Right hindlimb (tissue), 1 donor: ENCODE measurements around the gene TAGAP.
"Not testable (repeated sequence)": the region's sequence is repeated elsewhere in the genome, so short reads cannot be mapped to it uniquely, and the experiment has no call there.

Experiments
- DNase-seq: peaks from one replicate; pipeline ENCODE4 v3.0.0-alpha.2; 2018

TAGAP gene

DNA sequence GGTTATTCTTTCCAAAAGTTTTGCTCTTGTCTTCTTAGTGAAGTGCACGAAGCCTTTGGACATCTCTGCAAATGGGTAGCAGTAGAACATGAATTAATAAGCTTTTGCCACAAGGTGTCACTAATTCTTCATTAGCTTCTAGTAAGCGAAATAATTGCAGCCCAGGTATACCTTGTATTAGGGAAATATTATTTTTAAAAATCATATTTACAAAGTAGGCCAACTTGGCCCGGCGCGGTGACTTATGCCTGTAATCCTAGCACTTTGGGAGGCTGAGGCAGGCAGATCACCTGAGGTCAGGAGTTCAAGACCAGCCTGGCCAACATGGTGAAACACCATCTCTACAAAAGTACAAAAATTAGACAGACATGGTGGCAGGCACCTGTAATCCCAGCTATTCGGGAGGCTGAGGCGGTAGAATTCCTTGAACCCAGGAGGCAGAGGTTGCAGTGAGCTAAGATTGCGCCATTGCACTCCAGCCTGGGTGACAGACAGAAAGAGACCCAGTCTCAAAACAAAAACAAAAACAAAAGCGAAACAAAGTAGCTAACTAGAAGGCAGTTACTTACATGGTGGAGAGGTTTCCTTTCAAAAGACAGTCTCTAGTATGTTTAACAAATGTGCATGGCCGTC is 36.0 kb downstream of the TAGAP start:
- no peak for DNase-seq

DNA sequence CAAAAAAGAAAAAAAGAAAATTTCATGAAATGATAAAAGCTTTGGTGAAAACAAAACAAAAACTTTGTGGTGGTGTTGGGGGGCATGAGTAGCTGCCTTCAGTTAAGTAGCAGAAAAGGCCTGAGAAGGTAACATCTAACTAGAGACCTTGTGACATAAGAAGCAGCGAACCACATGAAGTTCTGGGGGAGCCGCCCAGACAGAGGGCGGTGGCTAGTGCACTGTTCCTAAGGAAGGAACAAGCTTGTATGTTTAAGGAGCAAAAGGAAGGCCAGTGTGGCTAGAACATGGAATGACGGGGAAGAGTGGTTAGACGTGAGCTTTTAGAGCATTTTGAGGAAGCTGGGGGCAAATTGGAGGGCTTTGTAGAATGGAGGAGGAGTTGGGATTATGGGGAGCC is 37.3 kb downstream of the TAGAP start:
- DNase-seq = no peak

DNA sequence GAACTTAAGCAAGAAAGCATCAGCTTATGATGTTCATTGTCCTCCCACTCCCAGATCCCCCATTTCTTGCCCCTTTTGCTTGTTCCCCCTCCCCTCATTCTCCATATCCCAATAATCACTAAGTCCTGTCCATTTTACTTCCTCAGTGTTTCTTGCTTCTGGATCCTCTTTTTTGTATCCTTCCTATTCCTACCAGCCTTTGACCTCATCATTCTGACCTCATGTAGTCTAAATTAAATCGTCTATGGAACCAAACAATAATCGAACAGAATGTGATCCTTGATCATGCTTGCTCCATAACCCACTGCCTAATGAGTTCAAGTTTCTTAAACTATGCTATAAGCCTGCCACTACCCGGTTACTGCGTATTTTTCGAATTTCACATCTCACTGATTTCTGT is 39.4 kb downstream of the TAGAP start:
- DNase-seq = no peak

DNA sequence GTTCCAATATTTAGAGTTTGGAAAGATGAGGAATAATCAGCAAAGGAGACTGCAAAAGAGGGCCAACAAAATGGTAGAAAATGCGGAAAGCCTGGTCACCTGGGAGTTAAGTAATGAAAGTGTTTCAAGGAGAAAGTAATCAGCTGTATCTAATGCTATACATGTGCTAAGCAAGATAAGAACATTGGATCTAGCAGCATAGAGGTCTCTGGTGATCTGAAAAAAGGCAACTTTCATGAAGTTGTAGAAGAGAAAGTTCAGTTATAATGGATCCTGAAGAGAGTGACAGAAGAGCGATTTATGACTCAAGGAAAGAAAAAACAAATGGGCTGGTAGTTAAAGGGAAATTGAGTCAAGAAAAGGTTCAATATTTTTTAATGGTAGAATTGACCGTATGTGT is 40.2 kb downstream of the TAGAP start:
- no peak for DNase-seq

DNA sequence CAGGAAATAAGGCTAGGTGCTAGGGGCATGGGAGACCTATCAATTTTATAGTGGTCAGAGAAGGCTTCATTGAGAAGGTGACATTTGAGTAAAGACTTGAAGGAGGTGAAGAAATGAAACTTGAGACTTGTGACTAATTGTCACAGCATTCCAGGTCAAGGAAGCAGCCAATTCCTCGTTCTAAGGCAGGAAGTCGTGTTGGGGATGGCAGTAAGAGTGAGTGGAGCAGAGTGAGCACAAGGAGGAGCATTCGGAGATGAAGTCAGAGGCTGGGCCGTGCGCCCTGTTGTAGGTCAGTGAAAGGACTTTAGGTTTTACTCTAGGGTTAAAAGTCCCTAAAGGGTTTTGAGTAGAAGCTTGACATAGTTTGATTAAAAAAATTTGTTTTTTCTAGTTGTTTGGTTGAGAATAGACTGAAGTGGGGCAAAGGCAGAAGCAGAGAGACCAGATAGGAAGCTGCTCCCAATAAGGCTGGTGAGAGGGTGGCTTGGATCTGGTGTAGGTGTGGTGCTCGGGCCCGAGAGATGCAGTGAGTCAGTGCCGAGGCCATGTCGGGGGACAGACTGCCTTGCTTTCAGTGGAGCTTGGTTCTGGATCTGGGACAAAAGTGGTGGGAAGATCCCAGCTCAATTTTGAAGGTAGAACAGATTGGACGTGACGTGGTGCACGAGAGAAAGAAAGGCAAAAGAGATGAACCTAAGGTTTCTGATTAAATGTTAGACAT is 42.2 kb downstream of the TAGAP start:
- no peak for DNase-seq

DNA sequence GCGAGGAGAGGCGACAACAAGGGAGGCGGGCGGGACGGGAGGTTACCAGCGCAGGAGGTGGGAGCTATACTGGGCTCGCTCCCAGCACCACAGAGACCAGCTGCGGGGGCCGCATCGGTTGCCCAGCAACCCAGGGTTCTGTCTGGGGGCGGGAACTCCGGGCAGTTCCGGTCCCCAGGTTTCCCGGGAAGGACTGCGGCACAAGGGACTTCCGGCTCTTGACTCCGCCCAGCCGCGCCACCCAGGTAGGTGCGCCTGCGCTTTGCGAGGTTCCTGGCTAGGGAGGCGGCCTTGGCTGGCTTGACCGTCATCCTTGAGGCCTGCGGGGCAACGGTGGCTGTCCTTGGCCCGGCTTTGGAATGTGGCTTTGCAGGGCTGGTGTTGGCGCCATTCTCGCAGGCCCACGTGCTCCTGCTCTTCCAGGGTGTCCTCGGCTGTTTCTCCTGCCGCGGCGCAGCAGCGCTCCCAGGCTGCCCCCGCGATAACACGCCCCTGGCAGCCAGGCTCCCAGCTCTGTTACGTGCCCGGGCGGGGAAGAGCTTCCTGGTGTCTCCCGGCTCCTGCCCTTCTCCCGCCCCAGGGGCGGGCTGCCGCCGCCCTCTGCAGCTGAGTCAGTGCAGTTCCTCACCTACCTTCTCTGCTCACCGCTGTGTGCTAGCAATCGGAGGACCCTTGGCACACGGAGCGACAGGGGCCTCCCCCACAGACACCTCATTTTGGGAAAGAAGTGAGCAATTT is 45.0 kb downstream of the TAGAP start, which contains the start of gene RSPH3:
TSS of gene RSPH3 (minus strand) at position 537 of the 738 bp plus-strand sequence. CDS start 652 bp downstream, outside the sequence.
- peak; percentile 96 for DNase-seq

DNA sequence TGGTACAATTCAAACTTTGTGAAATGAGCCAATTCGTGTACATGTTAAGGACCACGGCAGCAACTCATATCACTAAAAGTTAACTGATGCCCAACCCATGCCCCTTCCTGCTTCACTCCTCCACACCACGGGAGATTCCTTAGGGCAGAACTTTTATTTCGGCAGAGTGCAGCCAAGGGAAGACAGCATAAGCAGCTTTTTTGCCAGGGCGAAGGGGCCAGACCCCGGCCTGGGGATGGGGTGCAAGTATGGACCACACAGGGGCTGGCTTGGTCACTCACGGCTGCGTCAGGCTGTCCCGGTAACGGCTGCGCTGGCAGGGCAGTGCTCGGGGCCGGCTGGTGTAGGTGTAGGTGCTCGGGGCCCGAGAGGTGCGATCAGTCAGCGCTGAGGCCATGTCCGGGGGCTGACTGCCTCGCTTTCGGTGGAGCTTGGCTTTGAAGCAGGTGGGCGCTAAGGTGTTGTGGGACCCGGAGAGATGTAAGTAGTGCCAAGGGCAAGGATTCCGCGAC is 45.6 kb downstream of the TAGAP start:
- no peak for DNase-seq

DNA sequence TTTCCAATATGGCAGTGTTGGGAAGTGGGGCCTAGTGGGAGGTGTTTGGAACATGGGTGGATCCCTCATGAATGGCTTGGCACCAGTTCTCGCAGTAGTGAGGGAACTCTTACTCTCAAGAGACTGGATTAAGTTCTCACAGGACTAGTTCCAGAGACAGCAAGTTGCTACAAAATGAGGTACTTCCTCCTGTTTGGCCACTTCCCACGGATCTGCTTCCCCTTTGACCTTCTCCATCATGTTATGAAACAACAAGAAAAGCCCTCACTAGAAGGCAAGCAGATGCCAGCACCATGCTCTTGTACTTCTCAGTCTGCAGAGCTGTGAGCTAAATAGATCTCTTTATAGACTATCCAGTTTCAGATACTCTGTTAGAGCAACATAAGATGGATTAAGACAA is 47.9 kb downstream of the TAGAP start:
- DNase-seq = no peak

DNA sequence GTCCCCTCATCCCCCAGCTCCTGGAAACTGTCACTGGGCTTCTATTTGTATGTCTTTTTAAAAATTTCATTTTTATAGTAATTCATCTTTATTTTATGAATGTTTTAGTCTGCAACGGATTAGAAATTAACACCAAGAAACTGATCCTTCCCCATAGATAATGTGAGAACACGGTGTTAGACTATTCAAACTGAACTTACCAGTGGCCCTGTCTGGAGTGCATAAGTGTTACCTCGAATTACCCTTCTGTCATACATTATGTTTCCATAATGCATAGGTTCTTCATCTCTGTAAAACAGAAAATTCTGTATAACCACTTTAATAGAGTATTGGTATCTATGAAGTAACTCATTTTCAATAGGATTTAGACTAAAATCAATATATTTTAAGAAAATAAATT is 51.2 kb downstream of the TAGAP start:
- DNase-seq = no peak

DNA sequence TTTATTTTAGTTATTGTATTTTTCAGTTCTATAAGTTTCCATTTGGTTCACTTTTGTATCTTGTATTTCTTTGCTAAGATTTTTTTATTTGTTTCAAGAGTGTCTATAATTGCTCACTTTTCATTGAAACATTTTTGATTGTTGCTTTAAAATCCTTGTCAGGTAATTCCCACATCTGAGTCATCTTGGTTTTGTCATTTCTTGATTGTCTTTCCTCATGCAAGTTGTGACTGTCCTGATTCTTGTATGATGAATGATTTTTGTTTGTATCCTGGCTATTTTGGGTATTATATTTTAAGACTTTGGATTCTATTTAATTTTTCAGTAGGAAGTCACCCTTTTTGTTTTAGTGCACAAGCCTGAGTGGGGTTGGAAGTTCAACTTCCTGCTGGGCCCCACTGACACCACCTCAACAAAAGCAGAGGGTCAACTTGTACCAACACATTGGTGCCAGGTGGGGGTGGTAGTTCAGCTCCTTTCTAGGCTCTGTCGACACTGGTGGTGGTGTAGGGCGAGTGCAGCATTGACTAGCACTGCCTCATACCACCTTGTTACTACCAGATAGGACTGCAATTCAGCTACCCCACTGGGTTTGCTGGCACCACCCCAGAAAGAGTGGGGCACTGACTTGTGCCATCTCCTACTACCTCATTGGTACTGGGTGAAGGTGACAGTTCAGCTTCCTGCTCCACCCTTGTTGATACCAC is 53.6 kb downstream of the TAGAP start:
- no peak for DNase-seq

DNA sequence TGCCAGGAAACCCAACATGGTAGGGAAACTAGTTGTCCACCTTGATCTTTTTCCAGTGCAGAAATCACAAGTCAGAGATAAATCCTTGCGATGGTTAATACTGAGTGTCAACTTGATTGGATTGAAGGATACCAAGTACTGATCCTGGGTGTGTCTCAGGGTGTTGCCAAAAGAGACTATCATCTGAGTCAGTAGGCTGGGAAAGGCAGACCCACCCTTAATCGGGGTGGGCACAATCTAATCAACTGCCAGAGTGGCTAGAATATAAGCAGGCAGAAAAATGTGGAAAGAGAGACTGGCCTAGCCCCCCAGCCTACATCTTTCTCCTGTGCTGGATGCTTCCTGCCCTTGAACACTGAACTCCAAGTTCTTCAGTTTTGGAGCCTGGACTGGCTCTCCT is 55.1 kb downstream of the TAGAP start:
- not testable (repeated sequence) for DNase-seq

DNA sequence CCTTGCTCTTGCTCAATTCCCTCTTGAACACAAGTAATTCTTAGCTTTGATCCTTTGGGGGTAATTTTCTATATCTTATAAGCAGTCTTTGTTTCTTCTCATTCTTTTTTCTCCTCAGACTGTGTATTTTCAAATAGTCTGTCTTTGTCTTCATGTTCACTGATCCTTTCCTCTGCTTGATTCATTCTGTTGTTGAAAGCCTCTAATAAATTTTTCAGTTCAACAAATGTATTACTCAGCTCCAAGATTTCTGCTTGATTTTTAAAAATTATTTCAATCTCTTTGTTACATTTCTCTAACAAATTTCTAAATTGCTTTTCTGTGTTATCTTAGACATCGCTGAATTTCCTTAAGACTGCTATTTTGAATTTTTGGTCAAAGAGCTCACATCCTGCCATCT is 56.3 kb downstream of the TAGAP start:
- DNase-seq = no peak

DNA sequence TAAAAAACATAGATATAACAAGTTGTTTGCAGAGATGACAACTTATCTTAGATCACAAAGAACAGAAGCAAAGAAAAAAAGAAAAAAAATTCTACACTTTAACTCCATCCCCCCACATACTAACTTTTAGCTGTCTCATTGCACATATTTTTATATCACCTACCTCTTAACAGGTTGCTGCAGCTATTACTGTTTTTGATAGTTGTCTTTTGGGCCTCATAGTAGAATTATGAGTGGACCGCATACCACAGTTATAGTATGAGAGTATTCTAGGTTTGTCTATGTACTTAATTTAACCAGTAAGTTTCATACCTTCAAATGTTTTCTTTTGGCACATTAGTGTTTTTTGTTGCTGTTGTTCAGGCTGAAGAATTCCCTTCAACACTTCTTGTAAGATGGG is 57.1 kb downstream of the TAGAP start:
- DNase-seq = no peak
